Cardiac muscle cell (in vitro differentiated cells and primary cell): ENCODE measurements around the gene PLA2G4D. TPM values are rescaled to one million over a fixed set of nuclear protein-coding genes. Genes with fewer than 3 reads are reported as not detected.

Experiments
- DNase-seq, 2 donors: peaks; one replicate each; pipeline versions ENCODE4 v3.0.0 to v3.0.0-alpha.2; 2010 to 2017; ENCODE audit warnings: low read depth in 1 of 2, low spot score in 1 of 2
- H3K27ac ChIP-seq: fragments of 200-600 bp; sonication (generic); 2 replicates; pipeline ENCODE4 v1.5.1; 2016
- H3K27me3 ChIP-seq: fragments of 200-600 bp; sonication (generic); 2 replicates; pipeline ENCODE4 v1.6.0; 2016; ENCODE audit warnings: control low read depth
- H3K36me3 ChIP-seq: fragments of 200-600 bp; sonication (generic); 2 replicates; pipeline ENCODE4 v1.5.1; 2016; ENCODE audit warnings: control low read depth
- H3K4me1 ChIP-seq: fragments of 200-600 bp; sonication (generic); 2 replicates; pipeline ENCODE4 v1.8.1; 2017; ENCODE audit warnings: low read depth, mild to moderate bottlenecking, mixed run types
- H3K4me3 ChIP-seq: fragments of 200-600 bp; sonication (generic); 2 replicates; pipeline ENCODE4 v1.5.1; 2016; ENCODE audit warnings: mild to moderate bottlenecking
- H3K9me3 ChIP-seq: fragments of 200-600 bp; sonication (generic); 2 replicates; pipeline ENCODE4 v1.5.1; 2017; ENCODE audit warnings: low read depth, mild to moderate bottlenecking, control low read depth
- polyA plus RNA-seq: library from polyadenylated mRNA; unstranded; fragments of >200 nt; fragmentation: Nextera tagmentation; extraction: Ambion mirVana; gene quantifications from 2 replicates; pipeline ENCODE4 v1.2.1, GENCODE V29; 2016
- total RNA-seq: library from RNA; depleted of rRNA; stranded (reverse); fragments of >200 nt; gene quantifications from 2 replicates; pipeline ENCODE4 v1.2.3, GENCODE V29; 2016
- TF ChIP-seq, protein P1 (sequence below): IDR thresholded peaks from 2 replicates; pipeline ENCODE4 v1.5.1; 2012; ENCODE audit warnings: low read depth, mild to moderate bottlenecking, low read length

Gene PLA2G4D
- total RNA-seq (0.03 TPM in 1 of 2 replicates, not detected in the other), polyA plus RNA-seq (0.16 TPM in 1 of 2 replicates, not detected in the other)

DNA sequence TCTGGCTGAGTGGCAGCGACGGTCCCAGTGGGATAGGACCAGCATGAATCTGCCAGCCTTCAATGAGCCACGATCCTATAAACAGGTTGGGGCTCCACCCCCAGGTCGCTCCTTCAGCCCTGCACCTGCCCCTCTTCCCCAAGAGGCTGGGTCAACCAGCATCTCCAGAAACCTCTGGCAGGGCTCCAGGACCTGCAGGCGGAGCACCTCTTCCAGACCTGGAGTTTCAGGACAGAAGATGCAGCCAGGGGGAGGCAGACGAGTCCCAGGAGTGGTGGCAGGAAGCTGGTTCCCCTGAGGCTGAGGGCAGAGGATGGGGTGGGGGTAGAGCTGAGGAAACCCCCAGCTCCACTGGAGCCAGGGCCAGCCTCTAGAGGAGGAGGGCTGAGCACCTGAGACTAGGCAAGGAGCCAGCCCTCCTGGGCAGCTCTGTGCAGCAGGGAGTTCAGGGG is at the start of gene PLA2G4D:
PLA2G4D (minus strand) TSS at position 51 of the 452 bp plus-strand sequence. CDS start 103 bp downstream, outside the sequence.
- no peaks in the 10 kb centered on the region for H3K36me3 ChIP-seq
- H3K4me3 ChIP-seq: no peak within 1 kb of the TSS
- H3K27ac ChIP-seq: no peak within 1 kb of the TSS
- no peak for DNase-seq
- no peaks in the 10 kb centered on the region for H3K9me3 ChIP-seq
- TF ChIP-seq, protein P1, sequence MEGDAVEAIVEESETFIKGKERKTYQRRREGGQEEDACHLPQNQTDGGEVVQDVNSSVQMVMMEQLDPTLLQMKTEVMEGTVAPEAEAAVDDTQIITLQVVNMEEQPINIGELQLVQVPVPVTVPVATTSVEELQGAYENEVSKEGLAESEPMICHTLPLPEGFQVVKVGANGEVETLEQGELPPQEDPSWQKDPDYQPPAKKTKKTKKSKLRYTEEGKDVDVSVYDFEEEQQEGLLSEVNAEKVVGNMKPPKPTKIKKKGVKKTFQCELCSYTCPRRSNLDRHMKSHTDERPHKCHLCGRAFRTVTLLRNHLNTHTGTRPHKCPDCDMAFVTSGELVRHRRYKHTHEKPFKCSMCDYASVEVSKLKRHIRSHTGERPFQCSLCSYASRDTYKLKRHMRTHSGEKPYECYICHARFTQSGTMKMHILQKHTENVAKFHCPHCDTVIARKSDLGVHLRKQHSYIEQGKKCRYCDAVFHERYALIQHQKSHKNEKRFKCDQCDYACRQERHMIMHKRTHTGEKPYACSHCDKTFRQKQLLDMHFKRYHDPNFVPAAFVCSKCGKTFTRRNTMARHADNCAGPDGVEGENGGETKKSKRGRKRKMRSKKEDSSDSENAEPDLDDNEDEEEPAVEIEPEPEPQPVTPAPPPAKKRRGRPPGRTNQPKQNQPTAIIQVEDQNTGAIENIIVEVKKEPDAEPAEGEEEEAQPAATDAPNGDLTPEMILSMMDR: no peak
- no peaks in the 10 kb centered on the region for H3K4me1 ChIP-seq
- H3K27me3 ChIP-seq: no peaks in the 10 kb centered on the region

GRCh38 chr15:42143356-42143755 is 49.0 kb upstream of the PLA2G4D start:
- no peaks in the 10 kb centered on the region for H3K27me3 ChIP-seq
- no peak overlapping the region for H3K4me3 ChIP-seq
- H3K27ac ChIP-seq: no peak overlapping the region
- no peaks in the 10 kb centered on the region for H3K36me3 ChIP-seq
- H3K4me1 ChIP-seq: peaks cover 2% of the 10 kb centered on the region
- H3K9me3 ChIP-seq: no peaks in the 10 kb centered on the region
- no peak for DNase-seq
- TF ChIP-seq, protein P1: no peak

DNA sequence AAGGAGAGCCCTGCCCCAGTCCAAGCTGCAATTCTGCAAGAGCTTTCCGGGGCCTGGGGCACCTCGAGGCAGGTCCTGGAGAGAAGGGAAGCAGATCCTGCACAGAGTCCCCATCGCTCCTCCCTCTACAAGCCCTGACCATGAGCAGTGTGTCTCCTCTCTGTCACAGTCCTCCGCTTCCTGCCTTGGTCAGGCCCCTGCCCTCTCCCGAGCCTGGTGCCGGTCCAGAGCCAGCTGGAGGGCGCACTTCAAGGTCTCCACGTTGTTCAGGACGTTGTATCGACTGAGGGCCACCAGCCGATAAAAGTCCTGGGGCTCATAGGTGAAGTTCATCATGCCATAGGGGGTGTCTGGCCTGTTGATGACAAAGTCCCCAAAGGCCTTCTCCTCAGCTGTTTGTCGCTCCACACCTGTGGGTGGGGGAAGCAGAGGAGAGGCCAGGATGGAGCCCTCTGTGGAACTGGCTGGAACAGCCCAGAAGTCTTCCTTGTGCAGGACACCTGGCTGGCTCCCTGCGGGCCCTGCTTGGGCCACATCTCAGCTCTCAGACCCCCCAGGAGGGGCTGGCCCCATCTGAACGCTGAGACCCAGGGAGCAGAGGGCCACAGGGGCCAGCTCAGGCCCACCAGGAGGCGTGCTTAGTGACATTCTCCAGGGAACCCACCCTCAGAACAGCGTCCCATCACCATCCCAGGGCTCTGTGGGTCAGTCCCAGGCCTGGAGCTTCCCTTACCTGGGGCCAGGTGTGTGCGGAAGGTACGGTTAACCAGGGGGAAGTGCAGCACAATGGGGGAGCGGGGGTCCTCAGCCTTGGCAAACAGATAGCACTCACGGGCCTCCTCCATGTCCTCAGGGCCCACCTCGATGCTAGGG is 47.7 kb upstream of the PLA2G4D start:
- H3K27me3 ChIP-seq: no peaks in the 10 kb centered on the region
- DNase-seq: no peak

DNA sequence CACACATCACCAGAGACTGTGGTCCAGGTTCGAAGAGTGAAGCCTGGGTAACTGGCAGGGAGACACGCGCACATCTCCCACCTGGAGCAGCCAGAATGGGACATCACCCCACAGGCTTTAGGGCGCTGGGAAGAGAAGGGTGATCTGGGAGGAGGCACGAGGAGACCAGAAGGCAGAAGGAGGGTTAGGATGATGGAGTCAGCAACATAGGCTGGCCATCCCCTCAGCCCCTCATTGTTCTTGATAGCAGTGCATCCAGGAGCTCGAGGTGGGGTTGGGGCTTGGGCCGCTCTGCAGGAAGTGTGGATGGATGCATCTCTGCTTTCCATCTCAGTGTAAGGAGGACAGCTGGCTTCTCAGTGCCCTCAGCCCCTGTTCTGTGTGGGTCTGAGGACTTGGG is 46.9 kb upstream of the PLA2G4D start:
- no peak overlapping the region for H3K27ac ChIP-seq
- TF ChIP-seq, protein P1: no peak
- H3K4me3 ChIP-seq: no peak overlapping the region
- H3K4me1 ChIP-seq: no peaks in the 10 kb centered on the region
- no peaks in the 10 kb centered on the region for H3K27me3 ChIP-seq
- no peaks in the 10 kb centered on the region for H3K36me3 ChIP-seq
- H3K9me3 ChIP-seq: no peaks in the 10 kb centered on the region
- DNase-seq: no peak

More for the DNA sequence above, 47.7 kb upstream of the PLA2G4D start:
- no peaks in the 10 kb centered on the region for H3K9me3 ChIP-seq
- TF ChIP-seq, protein P1: no peak
- no peaks in the 10 kb centered on the region for H3K36me3 ChIP-seq
- H3K27ac ChIP-seq: no peak overlapping the region
- no peaks in the 10 kb centered on the region for H3K4me1 ChIP-seq
- no peak overlapping the region for H3K4me3 ChIP-seq

DNA sequence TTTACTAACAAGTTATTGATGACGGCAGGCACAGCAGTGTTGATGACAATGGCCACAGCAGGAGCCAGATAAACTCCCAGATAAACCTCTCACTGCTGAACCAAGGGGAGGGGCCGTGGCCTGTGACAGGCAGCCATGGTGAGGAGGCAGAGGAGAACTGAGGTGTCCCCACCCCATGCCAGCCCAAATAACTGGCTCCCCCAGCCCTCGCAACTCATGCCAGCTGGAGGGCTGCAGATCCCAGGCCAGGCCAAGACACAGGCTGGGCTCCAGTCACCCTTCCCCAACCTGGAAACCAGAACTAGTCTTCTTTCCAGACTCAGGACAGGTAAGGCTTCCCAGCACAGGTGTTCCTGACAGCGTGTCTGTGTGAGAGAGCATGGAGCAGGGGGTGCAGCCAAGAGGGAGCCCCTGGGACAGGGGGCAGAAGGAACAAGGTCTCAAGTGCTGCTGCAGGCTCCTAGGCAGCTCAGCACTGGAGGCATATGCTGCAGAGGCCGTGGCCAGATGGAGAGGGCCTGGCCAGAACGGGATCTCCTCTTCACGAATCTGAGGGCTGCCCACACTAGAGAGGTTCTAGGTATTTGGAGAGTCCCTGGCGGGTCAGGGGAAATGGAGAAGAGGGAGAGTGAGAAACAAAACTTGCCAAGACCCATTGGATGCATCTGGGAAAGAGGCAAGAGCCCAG is 46.2 kb upstream of the PLA2G4D start:
- Histone ChIP-seq H3K27me3 (no peaks in the 10 kb centered on the region), H3K4me3 (no peak overlapping the region), H3K9me3 (no peaks in the 10 kb centered on the region), H3K36me3 (no peaks in the 10 kb centered on the region), H3K27ac (no peak overlapping the region), H3K4me1 (no peaks in the 10 kb centered on the region)
- no peak for DNase-seq
- TF ChIP-seq, protein P1: no peak
